ENCODE results near the gene PTPRD.

The PTPRD gene

DNA sequence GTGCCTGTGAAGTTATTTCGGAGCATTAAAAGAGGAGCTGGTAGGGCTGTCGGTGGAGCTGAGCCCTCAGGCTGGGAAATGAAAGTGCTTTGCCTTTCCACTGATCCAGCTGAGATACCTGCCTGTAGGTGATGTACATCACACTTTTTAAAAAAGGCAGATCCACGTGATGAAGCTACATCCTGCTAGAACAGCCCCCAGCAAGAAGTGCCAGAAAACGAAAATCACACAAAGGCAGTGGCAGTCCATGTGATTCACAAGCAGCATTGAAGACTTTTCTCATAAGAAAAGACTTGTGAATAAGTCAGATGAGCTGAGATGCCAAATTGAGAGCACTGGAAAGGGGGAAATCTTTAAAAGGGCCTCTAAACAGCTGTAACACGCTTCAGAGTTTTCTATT, 765.1 kb downstream of the PTPRD start:
- DNase-seq = no peak

DNA sequence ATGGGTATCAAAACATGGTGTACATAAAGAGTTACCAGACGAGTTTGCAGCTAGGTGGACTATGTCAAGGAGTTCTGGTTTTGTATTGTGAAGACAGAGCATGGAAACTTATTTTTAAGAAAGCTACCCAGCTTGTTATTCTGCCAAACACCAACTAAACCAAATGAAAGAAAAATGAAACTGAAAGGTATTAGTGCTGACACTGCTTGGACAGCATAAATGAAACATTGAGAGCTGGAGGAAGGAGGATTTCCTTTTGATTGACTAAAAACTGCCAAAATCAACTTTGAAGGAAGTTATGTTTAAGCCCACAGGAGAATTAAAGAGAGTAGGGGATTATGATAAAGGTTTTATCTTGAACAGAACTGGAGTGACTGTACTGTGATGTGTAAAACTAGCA, 766.2 kb downstream of the PTPRD start:
- DNase-seq = no peak

DNA sequence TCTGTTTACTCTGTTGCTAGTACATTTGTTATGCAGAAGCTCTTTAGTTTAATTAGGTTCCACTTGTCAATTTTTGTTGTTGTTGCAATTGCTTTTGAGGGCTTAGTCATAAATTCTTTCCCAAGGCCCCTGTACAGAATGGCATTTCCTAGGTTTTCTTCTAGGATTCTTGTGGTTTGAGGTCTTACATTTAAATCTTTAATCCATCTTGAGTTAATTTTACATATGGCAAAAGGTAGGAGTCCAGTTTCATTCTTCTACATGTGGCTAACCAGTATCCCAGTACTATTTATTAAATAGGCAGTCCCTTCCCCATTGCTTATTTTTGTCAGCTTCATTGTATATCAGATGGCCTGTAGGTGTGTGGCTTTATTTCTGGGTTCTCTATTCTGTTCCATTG, 792.4 kb downstream of the PTPRD start:
- no peak for DNase-seq

DNA sequence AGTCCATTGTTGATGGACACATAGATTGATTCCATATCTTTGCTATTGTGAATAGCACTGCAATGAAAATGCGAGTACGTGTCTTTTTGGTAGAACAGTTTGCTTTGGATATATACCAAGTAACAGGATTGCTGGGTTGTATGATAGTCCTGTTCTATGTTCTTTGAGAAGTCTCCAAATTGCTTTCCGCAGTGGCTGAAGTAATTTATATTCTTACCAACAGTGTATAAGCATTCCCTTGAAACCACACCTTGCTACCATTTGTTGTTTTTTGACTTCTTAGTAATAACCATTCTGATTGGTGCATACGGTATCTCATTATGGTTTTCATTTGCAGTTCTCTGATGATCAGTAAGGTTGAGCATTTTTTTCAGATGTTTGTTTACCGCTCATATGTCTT, 792.9 kb downstream of the PTPRD start:
- no peak for DNase-seq

DNA sequence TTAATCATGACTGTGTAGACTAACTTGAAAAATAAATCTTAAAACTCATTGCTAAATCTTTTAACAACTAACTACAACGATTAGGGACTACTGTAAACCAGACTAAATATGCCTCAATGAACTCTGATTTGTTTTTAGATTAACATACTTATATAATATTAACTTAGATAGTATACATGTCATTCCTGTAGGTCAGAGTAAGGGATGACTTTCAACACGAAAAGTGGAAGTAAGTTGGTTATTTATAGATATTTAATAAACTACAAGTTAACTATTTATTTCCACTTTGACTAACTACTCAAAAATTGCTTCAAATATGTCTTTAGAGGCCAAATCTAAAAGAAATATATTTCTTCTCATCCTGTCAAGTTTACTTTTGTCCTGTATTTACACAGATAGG, 795.6 kb downstream of the PTPRD start:
- DNase-seq = no peak

DNA sequence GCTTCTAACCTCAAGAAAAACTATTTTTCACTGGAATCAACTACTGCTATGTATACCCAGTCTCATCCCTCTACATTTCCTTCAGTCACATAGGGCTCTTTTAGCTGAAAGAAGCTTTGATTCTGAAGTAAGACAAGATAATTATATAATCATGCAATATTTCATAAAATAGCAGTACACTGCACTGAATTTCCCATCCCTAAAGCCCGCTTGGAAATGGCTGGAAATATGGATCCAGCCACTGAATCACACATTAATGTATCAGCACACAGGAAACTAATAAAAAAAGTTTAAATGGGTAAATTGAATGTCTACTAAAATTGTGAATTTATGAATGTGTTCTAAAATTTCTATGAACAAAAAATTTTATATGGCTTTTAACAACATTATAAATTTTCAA, 808.7 kb downstream of the PTPRD start:
- no peak for DNase-seq

DNA sequence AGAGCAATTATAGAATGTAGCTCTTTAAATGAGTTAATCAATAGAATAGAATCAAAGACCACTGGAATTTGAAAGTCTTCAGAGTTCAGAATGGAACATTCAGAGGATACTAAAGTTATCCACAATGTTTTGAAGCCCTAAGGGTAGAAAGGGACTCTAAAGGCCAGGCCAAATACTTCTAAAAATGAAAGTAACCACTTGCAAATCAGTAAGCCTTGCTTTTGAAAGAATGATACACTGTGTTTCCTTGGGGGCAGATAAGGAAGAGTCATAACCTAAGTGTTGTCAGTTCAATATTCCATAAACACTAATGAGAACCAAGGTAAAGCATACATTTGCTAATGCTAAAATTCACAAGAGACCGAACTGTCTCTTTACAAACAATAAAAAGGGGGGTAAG, 813.5 kb downstream of the PTPRD start:
- DNase-seq = no peak

DNA sequence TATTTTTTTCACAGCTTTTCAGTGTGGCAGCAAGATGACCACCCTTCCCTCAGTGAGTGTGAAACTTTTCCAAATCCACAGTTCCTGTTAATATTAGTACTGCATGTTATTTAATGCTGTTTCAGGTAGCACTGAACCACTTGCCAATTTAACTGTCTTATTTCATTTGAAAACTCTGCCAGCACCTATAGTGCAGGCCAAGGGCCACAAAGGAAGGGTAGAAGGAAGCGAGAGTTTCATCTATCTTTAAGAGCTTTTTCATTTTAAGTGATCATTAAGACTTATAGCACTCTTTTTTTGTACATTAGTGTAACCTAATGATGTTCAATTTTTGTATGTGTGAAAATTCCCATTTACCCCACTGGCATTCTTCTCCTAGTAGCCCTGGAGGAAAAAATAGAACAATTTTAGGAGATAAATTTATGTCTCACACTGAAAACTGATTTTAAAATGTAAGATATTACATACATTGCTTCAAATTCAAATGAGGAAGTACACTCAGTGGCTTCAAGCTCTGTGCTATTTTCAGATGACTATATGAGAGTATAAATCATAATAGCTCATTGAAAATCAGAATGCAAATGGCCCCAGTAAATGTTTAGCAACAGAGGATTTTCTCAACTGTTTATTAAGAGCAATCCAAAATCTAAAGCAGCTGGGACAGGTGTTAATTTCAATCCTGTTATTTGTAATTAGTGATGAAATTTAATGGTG, 820.5 kb downstream of the PTPRD start:
- DNase-seq = no peak

DNA sequence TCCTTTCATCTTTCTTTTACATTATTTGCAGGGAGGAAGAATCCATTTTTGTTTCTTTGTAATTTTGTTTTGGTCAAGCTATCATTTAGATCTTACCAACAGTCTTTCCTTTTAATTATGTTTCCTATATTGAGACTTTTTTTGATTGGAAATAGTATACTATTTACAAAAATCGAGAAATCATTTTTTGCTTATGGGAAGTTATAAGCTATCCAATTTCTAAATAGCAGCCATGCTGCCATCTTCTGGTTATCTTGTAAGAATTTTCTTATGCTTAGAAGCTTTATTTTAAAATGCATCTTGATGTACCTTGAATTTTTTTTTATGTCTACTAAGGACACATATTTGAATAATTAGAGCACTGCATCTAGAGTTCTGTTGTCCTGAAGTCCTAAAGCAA, 821.2 kb downstream of the PTPRD start:
- DNase-seq = no peak

DNA sequence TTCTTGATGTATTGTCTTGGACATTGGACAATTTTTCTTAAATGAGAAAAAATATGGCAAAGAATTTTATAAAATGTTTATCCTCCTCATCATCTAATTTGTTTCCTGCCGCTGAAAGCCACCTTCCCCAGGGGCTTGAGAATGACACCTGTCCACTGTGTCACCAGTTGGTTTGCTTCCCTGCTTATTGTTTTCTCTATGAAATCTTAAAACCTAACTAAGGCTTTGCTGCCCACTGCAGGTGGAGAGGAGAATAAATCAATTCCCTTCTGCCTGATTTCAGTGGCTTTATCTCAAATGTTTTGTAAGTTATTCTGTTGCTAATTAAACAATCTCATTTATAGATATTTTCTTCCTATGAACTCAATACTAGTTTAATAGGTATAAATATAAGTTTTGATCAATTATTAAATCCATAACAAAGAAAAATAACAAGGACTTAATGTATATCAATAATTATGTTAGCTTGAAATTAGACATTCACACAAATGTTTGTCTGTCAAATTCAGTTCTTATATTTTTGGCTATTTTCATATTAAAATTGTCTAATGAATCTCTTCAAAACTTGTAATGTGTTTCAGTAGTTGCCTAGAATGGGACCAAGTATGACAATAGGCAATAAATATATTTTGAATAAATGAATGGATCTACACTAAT, 822.5 kb downstream of the PTPRD start:
- peak; percentile 56 for DNase-seq

DNA sequence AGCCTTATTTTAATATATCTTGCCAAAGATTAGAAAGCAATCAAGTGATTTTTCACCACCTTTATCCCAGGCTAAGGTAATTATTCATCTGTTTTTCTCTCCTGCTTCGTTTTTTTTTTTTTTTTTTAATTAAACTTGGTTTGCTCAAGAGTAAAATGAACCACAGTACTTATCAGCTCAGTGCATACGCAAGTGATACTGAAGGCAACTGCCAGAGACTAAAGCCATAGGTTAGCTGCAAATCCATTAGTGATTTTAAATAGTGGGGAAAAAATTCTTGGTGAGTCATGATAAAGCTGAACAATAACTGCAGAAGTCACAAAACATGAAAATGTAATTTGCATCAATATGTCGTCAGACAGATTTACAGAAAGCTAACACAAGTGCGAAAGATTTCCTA, 829.1 kb downstream of the PTPRD start:
- DNase-seq = no peak

DNA sequence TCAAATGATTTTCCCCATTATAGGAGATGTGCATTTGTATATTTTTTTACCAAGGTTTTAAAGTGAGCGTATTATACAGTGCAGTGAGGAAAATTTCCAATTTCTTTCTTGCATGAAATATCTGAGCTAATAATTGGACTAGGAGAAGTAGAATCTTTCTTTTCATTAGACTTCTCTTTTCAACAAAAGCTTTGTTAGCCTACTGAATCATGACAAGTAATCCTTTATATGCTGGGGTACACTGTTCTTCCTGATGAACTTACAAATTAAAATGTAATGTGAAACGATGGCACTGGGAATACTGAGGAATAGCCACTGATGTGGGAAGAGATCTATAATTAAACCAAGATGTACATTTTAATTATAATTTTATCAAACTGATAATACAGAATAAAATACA, 829.6 kb downstream of the PTPRD start:
- DNase-seq = no peak

DNA sequence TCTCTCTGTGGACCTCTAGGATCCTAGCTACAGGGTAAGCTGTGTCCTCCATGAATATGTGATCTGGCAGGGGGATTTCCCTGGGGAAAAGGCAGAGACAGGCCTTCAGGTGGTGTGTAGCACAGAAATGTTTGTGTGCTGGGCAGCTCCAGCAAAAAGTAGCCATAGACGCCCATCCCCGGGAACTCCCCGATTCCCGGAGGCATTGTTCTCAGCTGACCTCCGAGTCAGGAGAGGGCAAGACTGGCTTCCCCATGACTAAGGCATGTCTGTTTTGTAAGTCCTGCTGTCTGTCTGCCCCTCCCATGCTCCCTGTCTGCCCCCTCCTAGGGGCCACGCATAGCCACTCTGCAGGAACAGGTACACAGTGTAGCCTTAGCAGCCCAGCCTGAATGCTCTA, 834.5 kb downstream of the PTPRD start:
- no peak for DNase-seq

DNA sequence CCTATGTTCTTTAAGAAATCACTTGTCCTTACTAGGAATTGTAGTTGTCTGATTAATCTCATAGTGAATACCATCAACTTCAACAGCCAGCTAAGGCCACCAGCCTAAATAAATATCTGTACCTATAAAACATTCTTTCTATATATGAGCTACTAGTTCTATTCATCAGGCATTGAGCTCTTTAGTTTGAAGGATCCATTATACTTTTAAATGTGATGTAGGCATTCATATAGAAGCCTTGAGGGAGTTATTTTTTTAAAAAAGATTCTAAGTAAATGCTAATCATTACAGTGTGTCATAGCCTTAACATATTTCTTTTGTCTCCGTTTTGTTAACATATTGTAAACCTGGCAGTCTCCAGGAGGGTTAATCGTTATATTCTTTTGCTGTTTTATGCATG, 838.3 kb downstream of the PTPRD start:
- no peak for DNase-seq

DNA sequence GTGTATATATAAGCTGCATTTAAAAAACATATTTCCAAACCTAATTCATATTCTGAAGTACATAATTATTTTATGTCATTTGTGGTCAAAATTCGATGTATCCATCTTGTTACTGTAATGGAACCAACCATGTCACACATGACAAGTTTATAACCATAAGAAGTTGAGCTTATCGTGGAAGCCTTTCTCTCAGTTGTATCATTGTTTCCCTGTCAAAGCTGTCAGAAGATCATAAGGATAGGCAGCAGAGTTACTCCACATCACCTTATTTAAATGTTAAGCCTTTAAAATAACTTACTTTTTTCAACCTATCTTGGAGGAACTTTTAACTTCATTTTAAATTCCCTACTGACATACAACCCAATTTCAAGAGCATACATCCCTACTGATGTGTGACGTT, 841.5 kb downstream of the PTPRD start:
- no peak for DNase-seq

DNA sequence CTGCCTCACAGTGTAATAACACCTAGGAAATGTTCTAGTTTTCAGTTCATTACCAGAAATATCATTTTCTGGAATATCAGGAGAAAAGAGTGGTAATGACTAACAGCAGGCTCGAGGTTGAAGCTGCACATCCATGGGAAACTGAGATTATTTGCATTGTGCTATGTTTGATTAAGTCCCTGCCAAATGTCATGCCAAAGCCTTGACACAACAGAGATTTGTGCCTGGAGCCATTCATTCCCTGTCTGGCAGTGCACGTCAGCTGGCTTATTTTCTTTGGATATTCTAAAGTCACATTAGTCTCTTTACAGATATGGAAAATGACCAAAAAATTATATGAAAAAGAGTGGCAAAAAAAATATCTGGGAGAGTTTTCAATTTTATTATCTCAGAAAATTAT, 848.0 kb downstream of the PTPRD start:
- DNase-seq = no peak

DNA sequence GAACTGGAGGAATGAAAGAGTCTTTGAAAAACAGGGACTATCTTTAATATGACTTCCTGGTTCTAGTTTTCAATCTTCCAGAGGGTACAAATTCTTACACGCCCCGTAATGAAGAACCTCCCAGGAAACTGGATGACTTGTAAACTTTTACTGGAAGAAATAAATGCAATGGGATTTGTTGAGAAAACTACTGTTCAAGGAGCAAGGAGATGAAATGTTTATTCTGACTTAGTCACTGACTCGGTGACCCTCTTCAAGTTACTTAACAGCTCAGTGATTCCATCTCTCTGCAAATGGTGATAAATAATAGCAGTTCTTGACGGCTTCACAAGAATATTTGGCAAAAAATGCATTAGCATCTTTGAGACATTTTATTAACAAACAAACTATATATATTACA, 858.6 kb downstream of the PTPRD start:
- DNase-seq = no peak

DNA sequence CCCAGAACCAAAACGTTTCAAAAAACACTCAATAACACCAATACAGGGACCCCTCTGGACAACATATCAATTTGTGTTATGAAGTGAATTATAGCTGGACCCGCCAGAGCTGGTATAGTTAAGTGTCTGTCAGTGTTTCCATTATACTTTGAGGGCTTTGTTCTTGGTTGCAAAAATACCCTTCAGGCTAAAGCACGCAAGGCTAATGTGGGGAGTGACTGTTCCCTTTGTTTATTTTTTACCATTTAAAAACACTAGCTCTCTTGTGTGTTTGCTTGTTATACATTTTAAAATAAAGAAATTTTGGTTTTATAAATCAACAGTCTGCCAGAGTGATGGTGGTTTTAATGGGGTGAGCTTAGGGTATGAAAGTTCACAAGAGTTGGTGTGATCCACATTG, 859.5 kb downstream of the PTPRD start:
- DNase-seq = no peak

DNA sequence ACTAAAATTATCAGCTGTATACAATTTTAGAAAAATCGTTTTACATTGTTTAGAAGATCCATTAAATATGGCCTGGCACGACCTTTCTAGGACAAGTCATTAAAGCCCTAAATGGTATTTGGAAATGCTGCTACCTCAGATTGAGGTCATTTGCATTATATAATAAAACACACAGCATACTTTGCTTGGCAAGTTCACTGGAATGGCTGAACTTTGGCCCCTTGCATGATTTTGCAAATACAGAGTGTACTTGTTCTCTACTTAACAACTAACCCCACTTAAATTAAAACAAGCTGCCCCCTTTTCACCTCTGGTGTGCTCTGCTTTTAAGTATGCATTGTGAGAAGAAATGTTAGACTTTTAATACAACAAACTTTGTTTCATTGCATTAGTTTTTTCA, 860.1 kb downstream of the PTPRD start:
- DNase-seq = no peak

DNA sequence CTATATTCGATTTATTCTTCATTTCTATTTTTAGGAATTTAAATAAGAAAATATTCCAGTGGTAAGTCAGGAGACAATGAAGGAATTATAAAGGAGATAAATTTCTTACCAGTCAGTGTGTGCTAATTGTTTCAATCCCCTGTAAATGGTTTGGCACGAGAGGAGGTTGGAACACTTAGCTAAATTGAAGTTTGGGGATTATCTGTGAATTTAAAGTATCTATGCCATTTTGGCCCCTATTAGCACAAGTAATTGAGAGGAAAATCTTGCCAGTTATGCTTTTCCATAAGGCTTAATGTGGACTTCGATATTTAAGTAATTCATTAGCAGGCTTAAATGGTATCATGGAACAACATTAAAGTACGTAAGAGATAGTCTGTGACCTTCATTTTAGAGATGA, 860.8 kb downstream of the PTPRD start:
- no peak for DNase-seq

DNA sequence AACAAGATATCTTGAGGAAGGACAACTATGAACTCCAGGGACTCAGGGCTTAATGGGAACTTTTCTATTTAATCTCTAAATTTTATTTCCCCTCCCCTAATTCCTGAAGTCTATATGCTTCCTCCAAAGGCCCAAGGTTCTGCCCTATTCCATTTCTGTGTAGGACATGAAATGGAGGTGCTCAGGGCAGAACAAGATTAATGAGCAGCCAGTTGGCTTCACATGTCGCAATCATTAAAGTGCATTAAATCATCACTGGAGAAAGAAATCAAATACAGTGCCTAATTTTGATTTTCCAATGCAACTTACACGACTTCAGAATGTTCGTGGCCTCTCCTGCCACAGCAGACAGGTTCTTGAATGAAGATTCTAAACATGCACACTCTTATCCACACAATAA, 862.1 kb downstream of the PTPRD start:
- no peak for DNase-seq

DNA sequence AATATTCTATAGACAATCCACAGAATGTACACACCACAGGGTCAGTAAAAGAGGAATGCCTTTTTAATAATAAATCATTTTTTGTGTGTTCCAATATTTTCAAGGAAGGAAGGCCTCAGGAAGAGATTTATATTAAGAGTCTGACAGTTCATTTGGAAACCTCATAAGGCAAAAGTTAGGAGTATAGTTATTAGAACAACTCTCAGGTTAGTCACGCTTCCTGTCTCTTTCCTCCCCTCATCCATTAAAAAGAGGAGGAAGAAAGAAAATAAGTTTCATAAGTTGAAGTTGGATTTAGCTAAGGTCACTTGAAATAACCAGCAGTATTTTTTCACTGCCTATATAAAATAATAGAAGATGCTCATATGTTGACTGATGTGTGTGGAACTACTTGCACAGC, 863.2 kb downstream of the PTPRD start:
- no peak for DNase-seq

DNA sequence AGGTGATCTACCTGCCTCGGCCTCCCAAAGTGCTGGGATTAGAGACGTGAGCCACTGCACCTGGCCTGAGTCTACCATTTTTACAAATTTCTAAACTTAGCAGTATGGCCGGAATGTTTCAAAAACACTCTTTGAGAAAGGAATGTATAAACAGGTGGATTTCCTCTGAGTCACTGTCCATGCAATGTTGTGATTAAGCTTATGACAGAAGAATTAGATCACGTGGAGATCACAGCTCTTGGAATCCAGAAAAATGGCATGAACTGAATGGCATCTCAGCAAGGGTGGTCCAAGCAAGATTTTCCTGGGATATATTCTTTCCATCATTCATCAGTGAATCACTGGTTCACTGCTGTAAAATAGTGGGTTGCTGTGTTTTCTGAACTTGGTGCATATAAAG, 865.0 kb downstream of the PTPRD start:
- DNase-seq = no peak

DNA sequence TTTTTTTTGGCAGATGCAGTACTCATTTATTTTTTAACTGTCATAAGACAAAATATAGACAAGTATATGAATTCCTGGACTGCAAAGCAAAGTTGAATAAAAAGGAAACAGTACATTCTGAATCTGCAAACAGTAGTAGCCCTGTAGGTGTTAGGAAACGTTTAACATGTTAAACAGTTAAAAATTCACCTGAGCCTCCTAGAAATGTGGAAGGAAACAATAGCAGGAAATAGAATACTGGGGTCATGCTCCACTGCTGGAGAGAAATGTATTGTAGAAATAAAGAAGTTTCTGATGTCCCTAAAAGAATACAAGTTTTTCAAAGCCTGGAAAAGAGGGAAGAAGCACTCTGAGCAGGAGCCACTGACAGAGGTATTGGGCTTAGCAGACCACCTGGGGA, 866.0 kb downstream of the PTPRD start:
- no peak for DNase-seq

DNA sequence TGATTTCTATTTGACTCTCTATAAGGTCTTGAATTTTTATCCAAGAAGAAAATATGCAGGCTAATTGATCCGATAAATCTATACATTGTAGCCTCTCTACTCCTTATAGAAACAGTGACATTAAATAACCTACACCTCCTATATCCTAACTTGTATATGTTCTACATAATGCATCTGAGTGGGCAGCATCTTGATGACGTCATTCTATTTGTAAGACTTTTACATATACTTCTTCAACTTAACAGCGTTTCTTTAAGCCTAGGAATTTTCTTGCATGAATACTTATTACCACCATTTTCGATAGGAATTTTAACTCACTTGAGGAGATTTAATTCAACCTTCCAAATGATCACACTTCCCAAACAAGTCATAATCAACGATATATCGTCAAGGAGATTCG, 869.0 kb downstream of the PTPRD start:
- DNase-seq = no peak
